ENCODE data around the gene LMF1. TPM values are rescaled to one million over a fixed set of nuclear protein-coding genes. Genes with fewer than 3 reads are reported as not detected.

Gene LMF1
- total and polyA plus RNA-seq, 2 of the 8 experiments (the other 6 are each of a cell fraction or from before 2014, with no cell fraction given): 3.5 to 9.1 TPM

DNA sequence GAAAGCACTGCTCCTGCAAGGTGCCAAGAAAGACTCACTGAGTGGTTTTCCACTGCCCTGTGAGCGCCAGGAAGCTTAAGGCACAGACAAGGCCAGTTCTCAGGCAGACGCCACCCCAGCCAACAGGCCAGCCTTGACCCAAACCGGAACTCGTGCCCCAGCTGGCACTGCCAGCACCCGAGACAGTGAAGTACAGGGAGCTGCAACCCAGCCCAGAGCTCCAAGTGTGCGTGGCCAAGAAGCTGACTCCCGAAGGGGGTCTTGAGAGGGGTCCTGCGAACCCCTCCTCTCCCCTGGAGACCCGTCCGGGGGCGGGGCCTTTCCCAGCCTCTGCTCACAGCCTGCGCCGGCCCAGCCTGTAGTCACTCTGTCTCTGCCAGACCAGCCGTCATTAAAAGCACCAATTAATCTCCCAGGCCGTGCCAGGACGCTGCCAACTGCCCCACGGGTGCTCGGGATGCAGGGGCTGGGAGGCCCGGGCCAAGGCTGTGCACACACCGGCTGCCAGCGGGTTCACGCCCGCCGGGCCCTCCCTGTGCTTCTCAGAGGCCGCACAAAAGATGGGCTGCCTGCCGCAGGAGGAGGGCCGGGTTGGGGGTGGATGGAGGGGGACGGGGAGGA lies 6.4 kb upstream of the LMF1 start (continued):
- TF ChIP-seq TAF7 (optimal IDR thresholded peaks at IDR 0.05; ENCODE audit: borderline replicate concordance, low read depth, low read length) (no peak), RAD21 (IDR thresholded peaks at IDR 0.05 in 1 of 2, conservative IDR thresholded peaks at IDR 0.05 in 1 of 2; ENCODE audit: low read depth in 2 of 2, low read length in 2 of 2) (no peak), CTBP2 (IDR thresholded peaks at IDR 0.05; ENCODE audit: borderline replicate concordance, insufficient read depth, insufficient read length, low read length) (no peak)
- TF ChIP-seq, protein P1, sequence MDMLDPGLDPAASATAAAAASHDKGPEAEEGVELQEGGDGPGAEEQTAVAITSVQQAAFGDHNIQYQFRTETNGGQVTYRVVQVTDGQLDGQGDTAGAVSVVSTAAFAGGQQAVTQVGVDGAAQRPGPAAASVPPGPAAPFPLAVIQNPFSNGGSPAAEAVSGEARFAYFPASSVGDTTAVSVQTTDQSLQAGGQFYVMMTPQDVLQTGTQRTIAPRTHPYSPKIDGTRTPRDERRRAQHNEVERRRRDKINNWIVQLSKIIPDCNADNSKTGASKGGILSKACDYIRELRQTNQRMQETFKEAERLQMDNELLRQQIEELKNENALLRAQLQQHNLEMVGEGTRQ (IDR thresholded peaks at IDR 0.05; ENCODE audit: low read length): no peak

Data from H1 (cell line).